HG03565 (cell line): ENCODE data around the gene NEUROD1.

Experiments used
- ATAC-seq: cut with Tn5 transposase; IDR thresholded peaks from one replicate; pipeline ENCODE4 v1.9.1; 2021; ENCODE audit warnings: mild to moderate bottlenecking, moderate library complexity; ENCODE audit not compliant: unreplicated experiment

Gene NEUROD1

DNA sequence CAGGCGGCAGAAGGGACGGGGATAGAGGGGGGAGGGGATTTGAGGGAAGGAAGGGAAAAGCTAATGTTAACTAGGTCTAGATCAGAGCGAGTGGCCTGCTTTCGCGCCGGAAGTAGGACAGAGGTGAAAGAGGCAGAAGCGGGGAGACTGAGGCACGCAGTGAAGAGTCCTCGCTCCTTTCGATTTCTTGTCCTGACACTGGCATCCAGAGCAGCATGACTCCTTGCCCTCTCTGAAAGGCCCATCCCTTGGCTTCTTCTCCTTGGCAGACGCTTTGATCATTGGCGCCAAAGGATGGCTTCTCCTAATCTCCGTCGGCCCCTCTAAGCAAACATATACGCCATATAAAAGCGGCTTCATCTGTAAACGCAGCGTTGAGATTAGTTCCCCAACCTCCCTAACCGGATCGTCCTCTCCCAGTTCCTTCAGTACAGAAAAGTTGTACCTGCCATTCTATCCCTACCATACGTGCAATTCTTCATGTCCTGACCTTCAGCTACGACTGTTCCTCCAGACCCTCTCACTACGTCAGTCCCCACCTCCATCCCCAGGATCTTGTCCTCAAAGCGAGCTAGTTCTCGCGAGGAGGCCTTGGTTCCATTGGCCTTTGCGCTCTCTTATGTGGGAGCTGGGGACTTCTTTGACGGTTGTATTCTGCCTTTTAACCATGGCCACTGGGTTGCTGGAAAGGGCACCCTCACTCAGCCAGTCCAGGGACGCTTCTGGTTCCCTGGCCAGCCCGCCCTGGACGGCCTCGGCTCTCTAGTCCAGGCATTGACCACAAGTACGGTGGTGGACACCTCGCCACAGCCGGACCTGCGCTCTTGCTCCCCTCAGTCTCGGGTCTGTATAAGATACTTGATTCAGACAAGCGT lies 857 bp upstream of the NEUROD1 start:
- no peak for ATAC-seq

GRCh38 chr2:181679544-181679979 lies 755 bp downstream of the NEUROD1 start:
- ATAC-seq = no peak

GRCh38 chr2:181678861-181679543 lies 1.3 kb downstream of the NEUROD1 start:
- ATAC-seq = no peak

GRCh38 chr2:181677912-181678586 lies 2.3 kb downstream of the NEUROD1 start:
- ATAC-seq = no peak

- no peak for ATAC-seq
Observed at GRCh38 chr2:181675254-181675653, 5.1 kb downstream of the NEUROD1 start.

GRCh38 chr2:181674461-181674860 lies 5.9 kb downstream of the NEUROD1 start:
- ATAC-seq = no peak

DNA sequence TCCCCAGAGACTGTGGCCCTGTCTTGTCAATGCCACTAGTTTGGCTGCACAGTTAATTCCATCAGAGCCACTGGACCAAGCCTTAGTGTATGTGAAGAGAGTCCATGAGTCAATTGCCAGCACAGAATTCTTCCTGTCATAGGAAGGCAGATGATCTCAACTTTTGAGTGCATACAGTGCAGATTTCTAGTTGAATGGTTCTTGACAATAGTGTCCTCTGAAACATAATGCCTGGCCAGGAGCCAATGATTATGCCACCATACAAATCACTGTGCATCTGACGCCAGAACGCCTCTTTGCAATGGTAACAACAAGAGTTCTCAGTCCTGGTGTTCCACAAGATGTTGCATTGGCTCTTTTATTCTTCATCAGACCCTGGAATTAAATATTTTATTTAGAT lies 7.1 kb downstream of the NEUROD1 start:
- ATAC-seq = no peak

- ATAC-seq = peak; percentile 82
Observed at GRCh38 chr2:181672255-181673008, 7.9 kb downstream of the NEUROD1 start.

- ATAC-seq = no peak
Observed at GRCh38 chr2:181670632-181671031, 9.7 kb downstream of the NEUROD1 start.

DNA sequence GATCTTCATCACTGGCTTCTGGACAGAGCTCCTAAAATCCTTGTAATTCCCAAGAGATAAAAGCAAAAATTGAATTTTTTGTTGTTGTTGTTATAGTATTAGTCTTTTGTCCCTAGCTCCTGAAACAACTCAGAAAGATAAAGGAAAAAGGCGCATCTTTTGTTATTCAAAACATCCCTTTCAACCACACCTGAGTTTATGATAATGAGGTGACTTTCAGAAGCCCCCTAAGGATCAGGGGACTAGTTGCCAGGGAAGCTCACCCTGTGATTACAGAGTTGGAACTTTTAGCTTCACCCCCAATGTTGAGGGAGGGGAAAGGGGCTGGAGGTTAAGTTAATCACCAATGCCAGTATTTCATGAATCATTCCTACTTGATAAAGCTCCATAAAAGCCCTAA lies 13.1 kb downstream of the NEUROD1 start:
- ATAC-seq = no peak

GRCh38 chr2:181662287-181662686 lies 18.0 kb downstream of the NEUROD1 start:
- ATAC-seq = no peak

DNA sequence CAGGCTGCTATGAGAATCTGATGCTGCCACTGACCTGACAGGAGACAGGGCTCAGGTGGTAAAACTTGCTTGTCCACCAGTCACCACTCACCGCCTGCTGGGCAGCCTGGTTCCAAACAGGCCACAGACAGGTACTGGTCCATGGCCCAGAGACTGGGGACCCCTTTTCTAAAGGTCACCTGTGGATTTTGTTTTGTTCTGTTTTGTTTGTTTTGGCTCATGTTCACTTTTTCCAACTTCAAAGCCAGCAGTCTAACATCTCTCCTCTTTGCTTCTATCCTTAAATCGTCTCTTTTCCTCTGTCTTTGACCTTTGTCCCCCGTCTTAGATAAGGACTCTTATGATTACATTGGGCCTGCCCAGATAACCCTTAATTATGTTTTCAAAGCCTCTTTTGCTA lies 20.1 kb downstream of the NEUROD1 start:
- no peak for ATAC-seq

GRCh38 chr2:181658444-181658843 lies 21.9 kb downstream of the NEUROD1 start:
- ATAC-seq = no peak

DNA sequence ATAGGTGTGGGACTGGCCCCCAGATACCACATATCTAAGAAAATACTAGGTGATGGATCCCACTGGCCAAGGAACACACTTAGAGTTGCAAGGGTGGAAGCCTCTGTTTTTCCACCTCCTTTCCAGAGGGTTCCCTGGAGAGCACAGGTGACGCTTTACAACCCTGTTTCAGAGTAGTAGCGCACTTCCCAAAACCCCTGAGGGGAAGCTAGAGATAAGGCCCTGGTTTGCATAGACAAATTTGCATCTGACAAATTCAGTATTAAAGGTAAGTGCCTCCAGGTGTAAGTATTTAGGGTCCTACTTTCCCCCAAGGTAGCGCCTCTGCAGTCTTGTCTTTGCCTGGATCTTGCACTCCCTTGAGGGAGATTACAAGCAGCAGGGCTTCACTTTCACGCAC lies 22.9 kb downstream of the NEUROD1 start:
- no peak for ATAC-seq

- peak; percentile 73 for ATAC-seq
Observed at GRCh38 chr2:181656450-181657291, 23.6 kb downstream of the NEUROD1 start, which contains the start of gene CERKL. TSS of gene CERKL (minus strand) at chr2:181657105. CDS start at chr2:181657006, 99 bp downstream.

DNA sequence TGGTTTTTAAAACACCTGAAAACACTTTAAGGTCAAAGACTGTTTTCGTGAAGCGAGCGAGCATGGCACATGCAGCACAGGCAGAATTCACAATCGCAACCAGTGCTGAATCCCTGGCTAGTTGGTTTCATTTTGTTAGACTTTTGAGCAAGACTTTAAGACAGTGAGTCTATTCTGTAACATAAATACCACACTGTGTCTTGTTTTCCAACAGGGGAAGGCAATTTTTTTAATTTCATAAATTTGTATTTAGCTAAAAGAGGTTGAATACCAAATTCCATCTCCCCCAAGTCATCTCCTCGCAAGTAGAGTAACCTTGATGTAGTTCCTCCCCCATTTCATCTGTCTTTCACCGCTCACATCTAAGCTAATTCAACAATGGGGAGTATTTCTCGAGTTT lies 24.8 kb downstream of the NEUROD1 start:
- no peak for ATAC-seq

- ATAC-seq = no peak
Observed at GRCh38 chr2:181649436-181649979, 30.8 kb downstream of the NEUROD1 start.

DNA sequence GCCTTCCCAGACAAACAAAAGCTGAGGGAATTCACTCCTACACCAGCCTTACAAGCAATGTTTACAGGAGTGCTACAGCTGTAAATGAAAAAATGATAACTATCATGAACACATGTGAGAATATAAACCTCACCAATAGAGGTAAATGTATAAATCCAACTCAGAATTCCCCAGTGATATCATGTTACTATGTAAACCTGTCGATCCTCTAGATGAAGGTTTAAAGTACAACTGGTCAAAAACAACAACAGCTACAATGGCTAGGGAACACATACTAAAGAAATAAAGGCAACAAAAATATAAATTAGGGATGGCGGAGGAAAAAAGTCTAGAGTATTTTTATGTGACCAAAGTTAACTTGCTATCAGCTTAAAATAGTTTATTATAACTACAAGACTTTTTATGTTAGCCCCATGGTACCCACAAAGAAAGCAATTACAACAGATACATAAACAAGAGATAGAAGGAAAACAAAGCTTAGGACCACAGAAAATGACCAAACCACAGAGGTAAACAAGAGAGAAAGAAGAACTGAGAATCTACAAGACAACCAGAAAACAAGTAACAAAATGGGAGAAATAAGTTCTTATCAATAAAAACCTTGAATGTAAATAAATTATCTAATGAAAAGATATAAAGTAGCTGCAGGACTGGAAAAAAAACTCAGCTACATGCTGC lies 31.7 kb downstream of the NEUROD1 start:
- no peak for ATAC-seq

DNA sequence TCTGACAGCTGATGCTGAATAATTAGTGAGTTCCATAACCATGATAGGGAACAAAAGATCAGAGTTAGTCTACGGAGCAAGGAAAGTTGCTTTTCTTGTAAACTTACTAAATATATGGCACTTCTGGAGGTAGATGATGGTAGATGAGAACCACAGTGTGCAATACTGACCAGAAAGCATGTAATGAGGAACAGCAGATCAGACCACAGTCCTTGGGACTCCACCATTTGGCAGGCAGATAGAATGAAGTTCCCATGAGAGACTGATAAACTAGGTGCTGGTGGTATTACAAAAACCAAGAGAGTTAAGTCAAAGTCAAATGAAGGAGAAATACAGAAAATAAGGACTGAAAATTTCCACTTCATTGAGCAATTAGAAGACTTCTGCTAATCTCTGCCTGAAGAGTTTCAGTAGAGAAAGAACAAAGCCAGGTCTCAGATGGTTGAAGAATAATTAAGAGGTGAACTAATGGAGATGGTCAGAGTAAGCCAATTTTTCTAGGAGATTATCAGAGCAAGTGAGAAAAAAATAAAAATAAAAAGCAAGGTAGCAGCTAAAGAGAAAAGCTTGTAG lies 33.8 kb downstream of the NEUROD1 start:
- ATAC-seq = no peak
